ENCODE measurements around the gene GPR27.

Gene GPR27

DNA sequence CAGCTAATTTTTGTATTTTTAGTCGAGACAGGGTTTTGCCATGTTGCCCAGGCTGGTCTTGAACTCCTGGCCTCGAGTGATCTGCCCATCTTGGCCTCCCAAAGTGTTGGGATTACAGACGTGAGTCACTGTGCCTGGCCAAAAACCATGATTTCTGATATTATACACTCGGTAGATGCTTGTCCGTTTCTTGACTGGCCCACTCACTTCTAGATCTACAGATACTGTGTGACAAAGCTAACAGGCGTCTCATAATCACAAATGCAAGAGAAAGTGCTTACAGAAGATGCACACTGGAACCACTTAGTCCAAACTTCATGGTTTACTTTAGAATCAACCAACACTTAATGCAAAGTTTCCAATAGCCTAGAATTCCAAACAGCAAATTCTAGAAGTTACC is 22.9 kb downstream of the GPR27 start:
- no peaks in the 10 kb centered on the region for H3K36me3 ChIP-seq (ENCODE audit: control insufficient read depth in 2 of 2, insufficient read depth in 1 of 2, low read length in 2 of 2)
- ChIA-PET CTCF (no interaction called here), POLR2A (no interaction called here)
- no peak overlapping the region for H3K4me3 ChIP-seq (ENCODE audit: low read depth, low read length)
- no peaks in the 10 kb centered on the region for H3K4me1 ChIP-seq (ENCODE audit: control insufficient read depth, insufficient read depth, low read length)
- TF ChIP-seq ZBTB7A (tag by site-specific recombination; IDR thresholded peaks at IDR 0.05; ENCODE audit: low read depth) (no peak), ZNF311 (tag by site-specific recombination; IDR thresholded peaks at IDR 0.05; ENCODE audit: borderline replicate concordance) (no peak)
- TF ChIP-seq, protein P1, sequence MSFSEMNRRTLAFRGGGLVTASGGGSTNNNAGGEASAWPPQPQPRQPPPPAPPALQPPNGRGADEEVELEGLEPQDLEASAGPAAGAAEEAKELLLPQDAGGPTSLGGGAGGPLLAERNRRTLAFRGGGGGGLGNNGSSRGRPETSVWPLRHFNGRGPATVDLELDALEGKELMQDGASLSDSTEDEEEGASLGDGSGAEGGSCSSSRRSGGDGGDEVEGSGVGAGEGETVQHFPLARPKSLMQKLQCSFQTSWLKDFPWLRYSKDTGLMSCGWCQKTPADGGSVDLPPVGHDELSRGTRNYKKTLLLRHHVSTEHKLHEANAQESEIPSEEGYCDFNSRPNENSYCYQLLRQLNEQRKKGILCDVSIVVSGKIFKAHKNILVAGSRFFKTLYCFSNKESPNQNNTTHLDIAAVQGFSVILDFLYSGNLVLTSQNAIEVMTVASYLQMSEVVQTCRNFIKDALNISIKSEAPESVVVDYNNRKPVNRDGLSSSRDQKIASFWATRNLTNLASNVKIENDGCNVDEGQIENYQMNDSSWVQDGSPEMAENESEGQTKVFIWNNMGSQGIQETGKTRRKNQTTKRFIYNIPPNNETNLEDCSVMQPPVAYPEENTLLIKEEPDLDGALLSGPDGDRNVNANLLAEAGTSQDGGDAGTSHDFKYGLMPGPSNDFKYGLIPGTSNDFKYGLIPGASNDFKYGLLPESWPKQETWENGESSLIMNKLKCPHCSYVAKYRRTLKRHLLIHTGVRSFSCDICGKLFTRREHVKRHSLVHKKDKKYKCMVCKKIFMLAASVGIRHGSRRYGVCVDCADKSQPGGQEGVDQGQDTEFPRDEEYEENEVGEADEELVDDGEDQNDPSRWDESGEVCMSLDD (tag by site-specific recombination; IDR thresholded peaks at IDR 0.05), result no peak
- TF ChIP-seq, protein P2, sequence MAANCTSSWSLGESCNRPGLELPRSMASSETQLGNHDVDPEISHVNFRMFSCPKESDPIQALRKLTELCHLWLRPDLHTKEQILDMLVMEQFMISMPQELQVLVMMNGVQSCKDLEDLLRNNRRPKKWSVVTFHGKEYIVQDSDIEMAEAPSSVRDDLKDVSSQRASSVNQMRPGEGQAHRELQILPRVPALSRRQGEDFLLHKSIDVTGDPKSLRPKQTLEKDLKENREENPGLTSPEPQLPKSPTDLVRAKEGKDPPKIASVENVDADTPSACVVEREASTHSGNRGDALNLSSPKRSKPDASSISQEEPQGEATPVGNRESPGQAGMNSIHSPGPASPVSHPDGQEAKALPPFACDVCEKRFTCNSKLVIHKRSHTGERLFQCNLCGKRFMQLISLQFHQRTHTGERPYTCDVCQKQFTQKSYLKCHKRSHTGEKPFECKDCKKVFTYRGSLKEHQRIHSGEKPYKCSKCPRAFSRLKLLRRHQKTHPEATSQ (tag by site-specific recombination; IDR thresholded peaks at IDR 0.05), result no peak
- no peak overlapping the region for H3K27ac ChIP-seq (ENCODE audit: extremely low read depth, low read depth, low read length)
- no peaks in the 10 kb centered on the region for H3K9me3 ChIP-seq (ENCODE audit: control insufficient read depth, insufficient read depth, low read depth, low read length)

DNA sequence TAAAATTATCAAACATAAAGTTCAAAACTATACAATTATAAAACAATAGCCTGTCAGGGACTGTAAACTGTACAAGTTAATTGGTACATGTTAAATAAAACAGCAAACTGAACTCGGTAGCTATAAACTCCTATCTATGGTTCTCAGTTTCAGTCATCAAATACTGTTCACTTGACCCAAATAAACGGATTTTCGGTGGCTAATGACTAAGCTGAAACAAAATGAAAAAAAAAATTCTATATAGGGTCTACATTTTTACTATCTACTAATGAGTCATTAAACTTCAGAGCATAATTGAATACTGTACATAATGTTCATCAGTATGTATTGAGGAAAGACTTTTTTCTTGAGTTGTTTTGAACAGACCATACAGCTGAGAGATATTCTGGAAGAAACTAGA is 24.7 kb downstream of the GPR27 start:
- Histone ChIP-seq H3K9me3 (ENCODE audit: control insufficient read depth, insufficient read depth, low read depth, low read length) (no peaks in the 10 kb centered on the region), H3K27ac (ENCODE audit: extremely low read depth, low read depth, low read length) (no peak overlapping the region), H3K4me1 (ENCODE audit: control insufficient read depth, insufficient read depth, low read length) (0 out of 2 replicates have a peak, but pooled peaks cover 2% of the 10 kb centered on the region), H3K36me3 (ENCODE audit: control insufficient read depth in 2 of 2, insufficient read depth in 1 of 2, low read length in 2 of 2) (no peaks in the 10 kb centered on the region), H3K4me3 (ENCODE audit: low read depth, low read length) (no peak overlapping the region)
- ChIA-PET POLR2A (no interaction called here), CTCF (interaction anchor here (0.6 kb wide), 1 partner anchor 1231 kb away, joined by 4 read pairs; no protein-coding TSS in a partner anchor)
- TF ChIP-seq, protein P3, sequence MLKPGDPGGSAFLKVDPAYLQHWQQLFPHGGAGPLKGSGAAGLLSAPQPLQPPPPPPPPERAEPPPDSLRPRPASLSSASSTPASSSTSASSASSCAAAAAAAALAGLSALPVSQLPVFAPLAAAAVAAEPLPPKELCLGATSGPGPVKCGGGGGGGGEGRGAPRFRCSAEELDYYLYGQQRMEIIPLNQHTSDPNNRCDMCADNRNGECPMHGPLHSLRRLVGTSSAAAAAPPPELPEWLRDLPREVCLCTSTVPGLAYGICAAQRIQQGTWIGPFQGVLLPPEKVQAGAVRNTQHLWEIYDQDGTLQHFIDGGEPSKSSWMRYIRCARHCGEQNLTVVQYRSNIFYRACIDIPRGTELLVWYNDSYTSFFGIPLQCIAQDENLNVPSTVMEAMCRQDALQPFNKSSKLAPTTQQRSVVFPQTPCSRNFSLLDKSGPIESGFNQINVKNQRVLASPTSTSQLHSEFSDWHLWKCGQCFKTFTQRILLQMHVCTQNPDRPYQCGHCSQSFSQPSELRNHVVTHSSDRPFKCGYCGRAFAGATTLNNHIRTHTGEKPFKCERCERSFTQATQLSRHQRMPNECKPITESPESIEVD (tag by site-specific recombination; IDR thresholded peaks at IDR 0.05), result no peak
- no peak for TF ChIP-seq SCRT2 (tag by site-specific recombination; IDR thresholded peaks at IDR 0.05)
- TF ChIP-seq ZNF510 (tag by site-specific recombination; IDR thresholded peaks at IDR 0.05; ENCODE audit: insufficient replicate concordance), result no peak
- TF ChIP-seq, protein P4, sequence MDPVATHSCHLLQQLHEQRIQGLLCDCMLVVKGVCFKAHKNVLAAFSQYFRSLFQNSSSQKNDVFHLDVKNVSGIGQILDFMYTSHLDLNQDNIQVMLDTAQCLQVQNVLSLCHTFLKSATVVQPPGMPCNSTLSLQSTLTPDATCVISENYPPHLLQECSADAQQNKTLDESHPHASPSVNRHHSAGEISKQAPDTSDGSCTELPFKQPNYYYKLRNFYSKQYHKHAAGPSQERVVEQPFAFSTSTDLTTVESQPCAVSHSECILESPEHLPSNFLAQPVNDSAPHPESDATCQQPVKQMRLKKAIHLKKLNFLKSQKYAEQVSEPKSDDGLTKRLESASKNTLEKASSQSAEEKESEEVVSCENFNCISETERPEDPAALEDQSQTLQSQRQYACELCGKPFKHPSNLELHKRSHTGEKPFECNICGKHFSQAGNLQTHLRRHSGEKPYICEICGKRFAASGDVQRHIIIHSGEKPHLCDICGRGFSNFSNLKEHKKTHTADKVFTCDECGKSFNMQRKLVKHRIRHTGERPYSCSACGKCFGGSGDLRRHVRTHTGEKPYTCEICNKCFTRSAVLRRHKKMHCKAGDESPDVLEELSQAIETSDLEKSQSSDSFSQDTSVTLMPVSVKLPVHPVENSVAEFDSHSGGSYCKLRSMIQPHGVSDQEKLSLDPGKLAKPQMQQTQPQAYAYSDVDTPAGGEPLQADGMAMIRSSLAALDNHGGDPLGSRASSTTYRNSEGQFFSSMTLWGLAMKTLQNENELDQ (tag by site-specific recombination; IDR thresholded peaks at IDR 0.05; ENCODE audit: low read depth), result no peak
- TF ChIP-seq ZNF600 (tag by site-specific recombination; IDR thresholded peaks at IDR 0.05), result no peak
- TF ChIP-seq YY2 (tag by site-specific recombination; IDR thresholded peaks at IDR 0.05), result no peak
- TF ChIP-seq, protein P5, sequence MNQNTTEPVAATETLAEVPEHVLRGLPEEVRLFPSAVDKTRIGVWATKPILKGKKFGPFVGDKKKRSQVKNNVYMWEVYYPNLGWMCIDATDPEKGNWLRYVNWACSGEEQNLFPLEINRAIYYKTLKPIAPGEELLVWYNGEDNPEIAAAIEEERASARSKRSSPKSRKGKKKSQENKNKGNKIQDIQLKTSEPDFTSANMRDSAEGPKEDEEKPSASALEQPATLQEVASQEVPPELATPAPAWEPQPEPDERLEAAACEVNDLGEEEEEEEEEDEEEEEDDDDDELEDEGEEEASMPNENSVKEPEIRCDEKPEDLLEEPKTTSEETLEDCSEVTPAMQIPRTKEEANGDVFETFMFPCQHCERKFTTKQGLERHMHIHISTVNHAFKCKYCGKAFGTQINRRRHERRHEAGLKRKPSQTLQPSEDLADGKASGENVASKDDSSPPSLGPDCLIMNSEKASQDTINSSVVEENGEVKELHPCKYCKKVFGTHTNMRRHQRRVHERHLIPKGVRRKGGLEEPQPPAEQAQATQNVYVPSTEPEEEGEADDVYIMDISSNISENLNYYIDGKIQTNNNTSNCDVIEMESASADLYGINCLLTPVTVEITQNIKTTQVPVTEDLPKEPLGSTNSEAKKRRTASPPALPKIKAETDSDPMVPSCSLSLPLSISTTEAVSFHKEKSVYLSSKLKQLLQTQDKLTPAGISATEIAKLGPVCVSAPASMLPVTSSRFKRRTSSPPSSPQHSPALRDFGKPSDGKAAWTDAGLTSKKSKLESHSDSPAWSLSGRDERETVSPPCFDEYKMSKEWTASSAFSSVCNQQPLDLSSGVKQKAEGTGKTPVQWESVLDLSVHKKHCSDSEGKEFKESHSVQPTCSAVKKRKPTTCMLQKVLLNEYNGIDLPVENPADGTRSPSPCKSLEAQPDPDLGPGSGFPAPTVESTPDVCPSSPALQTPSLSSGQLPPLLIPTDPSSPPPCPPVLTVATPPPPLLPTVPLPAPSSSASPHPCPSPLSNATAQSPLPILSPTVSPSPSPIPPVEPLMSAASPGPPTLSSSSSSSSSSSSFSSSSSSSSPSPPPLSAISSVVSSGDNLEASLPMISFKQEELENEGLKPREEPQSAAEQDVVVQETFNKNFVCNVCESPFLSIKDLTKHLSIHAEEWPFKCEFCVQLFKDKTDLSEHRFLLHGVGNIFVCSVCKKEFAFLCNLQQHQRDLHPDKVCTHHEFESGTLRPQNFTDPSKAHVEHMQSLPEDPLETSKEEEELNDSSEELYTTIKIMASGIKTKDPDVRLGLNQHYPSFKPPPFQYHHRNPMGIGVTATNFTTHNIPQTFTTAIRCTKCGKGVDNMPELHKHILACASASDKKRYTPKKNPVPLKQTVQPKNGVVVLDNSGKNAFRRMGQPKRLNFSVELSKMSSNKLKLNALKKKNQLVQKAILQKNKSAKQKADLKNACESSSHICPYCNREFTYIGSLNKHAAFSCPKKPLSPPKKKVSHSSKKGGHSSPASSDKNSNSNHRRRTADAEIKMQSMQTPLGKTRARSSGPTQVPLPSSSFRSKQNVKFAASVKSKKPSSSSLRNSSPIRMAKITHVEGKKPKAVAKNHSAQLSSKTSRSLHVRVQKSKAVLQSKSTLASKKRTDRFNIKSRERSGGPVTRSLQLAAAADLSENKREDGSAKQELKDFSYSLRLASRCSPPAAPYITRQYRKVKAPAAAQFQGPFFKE (tag by site-specific recombination; IDR thresholded peaks at IDR 0.05; ENCODE audit: borderline replicate concordance), result no peak
- TF ChIP-seq, protein P6, sequence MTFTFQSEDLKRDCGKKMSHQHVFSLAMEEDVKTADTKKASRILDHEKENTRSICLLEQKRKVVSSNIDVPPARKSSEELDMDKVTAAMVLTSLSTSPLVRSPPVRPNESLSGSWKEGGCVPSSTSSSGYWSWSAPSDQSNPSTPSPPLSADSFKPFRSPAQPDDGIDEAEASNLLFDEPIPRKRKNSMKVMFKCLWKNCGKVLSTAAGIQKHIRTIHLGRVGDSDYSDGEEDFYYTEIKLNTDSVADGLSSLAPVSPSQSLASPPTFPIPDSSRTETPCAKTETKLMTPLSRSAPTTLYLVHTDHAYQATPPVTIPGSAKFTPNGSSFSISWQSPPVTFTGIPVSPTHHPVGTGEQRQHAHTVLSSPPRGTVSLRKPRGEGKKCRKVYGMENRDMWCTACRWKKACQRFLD (tag by site-specific recombination; IDR thresholded peaks at IDR 0.05), result no peak
- TF ChIP-seq ZNF549 (tag by site-specific recombination; IDR thresholded peaks at IDR 0.05), result no peak
- TF ChIP-seq, protein P7, sequence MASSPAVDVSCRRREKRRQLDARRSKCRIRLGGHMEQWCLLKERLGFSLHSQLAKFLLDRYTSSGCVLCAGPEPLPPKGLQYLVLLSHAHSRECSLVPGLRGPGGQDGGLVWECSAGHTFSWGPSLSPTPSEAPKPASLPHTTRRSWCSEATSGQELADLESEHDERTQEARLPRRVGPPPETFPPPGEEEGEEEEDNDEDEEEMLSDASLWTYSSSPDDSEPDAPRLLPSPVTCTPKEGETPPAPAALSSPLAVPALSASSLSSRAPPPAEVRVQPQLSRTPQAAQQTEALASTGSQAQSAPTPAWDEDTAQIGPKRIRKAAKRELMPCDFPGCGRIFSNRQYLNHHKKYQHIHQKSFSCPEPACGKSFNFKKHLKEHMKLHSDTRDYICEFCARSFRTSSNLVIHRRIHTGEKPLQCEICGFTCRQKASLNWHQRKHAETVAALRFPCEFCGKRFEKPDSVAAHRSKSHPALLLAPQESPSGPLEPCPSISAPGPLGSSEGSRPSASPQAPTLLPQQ (tag by site-specific recombination; IDR thresholded peaks at IDR 0.05), result no peak
- TF ChIP-seq ZNF529 (tag by site-specific recombination; IDR thresholded peaks at IDR 0.05; ENCODE audit: insufficient replicate concordance), result no peak
- TF ChIP-seq ZNF654 (tag by site-specific recombination; IDR thresholded peaks at IDR 0.05; ENCODE audit: low read depth), result no peak
- no peak for TF ChIP-seq KLF7 (tag by site-specific recombination; IDR thresholded peaks at IDR 0.05; ENCODE audit: borderline replicate concordance)

All from HEK293 (cell line).